ENCODE measurements around the gene CFLAR. TPM values are rescaled to one million over a fixed set of nuclear protein-coding genes. Genes with fewer than 3 reads are reported as not detected.
"Not testable (repeated sequence)": the region's sequence is repeated elsewhere in the genome, so short reads cannot be mapped to it uniquely, and the experiment has no call there.

The CFLAR gene
- total RNA-seq: 115 TPM

GRCh38 chr2:201116115-201116958 is at the start of gene CFLAR:
Gene CFLAR (plus strand): TSS chr2:201116164. CDS start chr2:201129866, 13,702 bp downstream.
- DNase-seq: peak; percentile 29

GRCh38 chr2:201070948-201071478 is 45.0 kb upstream of the CFLAR start:
- no peak for DNase-seq

- peak; percentile 94 for DNase-seq
These were observed 44.3 kb upstream of the CFLAR start, which contains the start of the genes HYCC2 and NDUFB3 for GRCh38 chr2:201071479-201072200. Gene HYCC2 (minus strand): TSS chr2:201071671. CDS start chr2:201024009, 47,662 bp downstream. Gene NDUFB3 (plus strand): TSS chr2:201072001. CDS start chr2:201078883, 6,882 bp downstream.

GRCh38 chr2:201072201-201072530 is 43.8 kb upstream of the CFLAR start:
- no peak for DNase-seq

- DNase-seq: no peak
These were observed 42.9 kb upstream of the CFLAR start for GRCh38 chr2:201073071-201073470.

- no peak for DNase-seq
These were observed 41.0 kb upstream of the CFLAR start for GRCh38 chr2:201074996-201075395.

GRCh38 chr2:201084863-201085262 is 31.1 kb upstream of the CFLAR start:
- no peak for DNase-seq

- no peak for DNase-seq
These were observed 25.4 kb upstream of the CFLAR start for GRCh38 chr2:201090574-201090973.

GRCh38 chr2:201093573-201093972 is 22.4 kb upstream of the CFLAR start:
- DNase-seq: no peak

GRCh38 chr2:201100497-201100896 is 15.5 kb upstream of the CFLAR start:
- DNase-seq: no peak

- DNase-seq: no peak
These were observed 10.2 kb upstream of the CFLAR start for GRCh38 chr2:201105759-201106158.

- no peak for DNase-seq
These were observed 8.3 kb upstream of the CFLAR start for GRCh38 chr2:201107624-201108023.

GRCh38 chr2:201108341-201108740 is 7.6 kb upstream of the CFLAR start:
- DNase-seq: no peak

GRCh38 chr2:201109186-201109585 is 6.8 kb upstream of the CFLAR start:
- no peak for DNase-seq

- no peak for DNase-seq
These were observed 5.3 kb upstream of the CFLAR start for GRCh38 chr2:201110615-201111014.

GRCh38 chr2:201111096-201111495 is 4.9 kb upstream of the CFLAR start:
- no peak for DNase-seq

- no peak for DNase-seq
These were observed 1.6 kb upstream of the CFLAR start for GRCh38 chr2:201114350-201114749.

- no peak for DNase-seq
These were observed 1.1 kb upstream of the CFLAR start for GRCh38 chr2:201114846-201115245.

GRCh38 chr2:201116959-201117734 is 1.2 kb downstream of the CFLAR start:
- DNase-seq: peak; percentile 82

GRCh38 chr2:201117735-201118094 is 1.8 kb downstream of the CFLAR start:
- DNase-seq: not testable (repeated sequence)

GRCh38 chr2:201118121-201118960 is 2.4 kb downstream of the CFLAR start:
- DNase-seq: peak; percentile 80

Data from skin of body (tissue), 2 donors.